NCI-H1105 treated with DMSO at 0.1 percent for 48 hours (cell line): ENCODE data around the gene CDC42BPA.
A peak's percentile ranks its signal among the peaks of the same experiment; 100 is the strongest.
"Not testable (repeated sequence)": the region's sequence is repeated elsewhere in the genome, so short reads cannot be mapped to it uniquely, and the experiment has no call there.

Experiments
- DNase-seq: peaks from one replicate; lab custom pipeline; 2025; lab: John Stamatoyannopoulos, UW

CDC42BPA gene

DNA sequence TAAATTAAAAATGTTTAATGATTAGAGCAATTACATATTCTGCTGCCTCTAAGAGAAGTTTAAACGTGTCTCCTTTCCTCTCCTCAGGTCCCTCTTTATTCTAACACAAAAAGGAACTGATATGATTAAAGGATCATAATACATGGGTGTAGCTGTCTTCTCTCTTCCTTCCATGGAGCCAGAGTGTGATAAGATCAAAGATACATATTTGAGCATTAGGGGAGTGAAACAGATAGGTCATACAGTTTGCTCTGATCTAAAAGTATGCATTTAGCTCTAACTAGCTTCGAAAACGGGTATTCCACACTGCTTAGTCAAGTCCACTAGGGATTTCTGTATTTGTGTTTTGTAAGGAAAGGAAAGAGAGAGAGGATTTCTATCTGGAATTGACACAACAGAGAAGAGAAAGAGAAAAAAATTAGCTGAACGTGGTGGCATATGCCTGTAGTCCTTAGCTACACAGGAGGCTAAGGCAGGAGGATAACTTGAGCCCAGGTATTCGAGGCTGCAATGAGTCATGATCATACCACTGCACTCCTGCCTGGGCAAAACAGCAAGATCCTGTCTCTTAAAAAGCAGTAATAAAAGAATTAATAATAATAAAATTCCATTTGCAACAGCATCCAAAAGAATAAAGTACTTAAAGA lies 63.1 kb downstream of the CDC42BPA start:
- DNase-seq: no peak

DNA sequence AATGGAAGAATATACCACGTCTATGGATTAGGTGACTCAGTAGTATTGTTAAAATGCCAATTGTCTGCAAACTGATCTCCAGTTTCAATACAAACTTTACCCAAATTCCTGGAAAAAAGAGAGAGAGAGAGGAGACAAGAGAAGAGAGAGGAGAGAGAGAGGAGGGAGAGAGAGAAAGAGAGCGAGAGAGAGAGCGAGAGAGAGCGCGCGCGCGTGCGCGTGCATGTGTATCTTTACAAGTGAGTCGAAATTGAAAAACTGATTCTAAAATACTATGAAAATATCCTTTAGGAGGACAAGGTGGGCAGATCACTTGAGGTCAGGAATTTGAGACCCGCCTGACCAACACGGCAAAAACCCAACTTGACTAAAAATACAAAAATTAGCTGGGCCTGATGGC lies 65.2 kb downstream of the CDC42BPA start:
- no peak for DNase-seq

DNA sequence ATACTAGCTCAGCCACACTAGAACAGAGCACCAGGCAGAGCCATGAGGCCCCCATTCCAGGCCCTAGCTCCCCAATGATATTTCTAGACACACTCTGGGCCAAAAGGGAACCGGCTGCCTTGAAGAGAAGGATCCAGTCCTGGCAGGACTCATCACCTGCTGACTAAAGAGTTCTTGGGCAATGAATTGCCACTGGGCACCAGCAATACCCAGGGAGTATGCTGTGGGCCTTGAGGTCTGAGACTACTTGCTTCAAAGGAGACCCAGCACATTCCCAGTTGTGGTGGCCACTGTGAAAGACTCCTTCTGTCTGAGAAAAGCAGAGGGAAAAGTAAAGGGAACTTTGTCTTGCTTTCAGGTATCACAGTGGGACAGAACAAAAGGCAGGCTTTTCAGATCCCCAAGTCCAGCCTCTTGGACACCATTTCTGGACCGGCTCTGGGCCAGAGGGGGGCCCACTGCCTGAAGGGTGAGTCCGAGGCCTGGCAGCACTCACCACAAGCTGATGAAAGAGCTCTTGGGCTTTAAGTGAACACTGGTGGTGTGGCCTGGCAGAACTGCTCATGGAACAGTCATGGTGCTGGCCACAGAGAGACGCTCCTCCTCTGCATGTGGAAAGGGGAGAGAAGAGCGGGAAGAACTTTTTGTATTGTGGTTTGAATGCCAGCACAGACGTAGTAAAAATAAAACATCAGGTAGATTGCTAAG lies 72.5 kb downstream of the CDC42BPA start:
- DNase-seq: no peak

DNA sequence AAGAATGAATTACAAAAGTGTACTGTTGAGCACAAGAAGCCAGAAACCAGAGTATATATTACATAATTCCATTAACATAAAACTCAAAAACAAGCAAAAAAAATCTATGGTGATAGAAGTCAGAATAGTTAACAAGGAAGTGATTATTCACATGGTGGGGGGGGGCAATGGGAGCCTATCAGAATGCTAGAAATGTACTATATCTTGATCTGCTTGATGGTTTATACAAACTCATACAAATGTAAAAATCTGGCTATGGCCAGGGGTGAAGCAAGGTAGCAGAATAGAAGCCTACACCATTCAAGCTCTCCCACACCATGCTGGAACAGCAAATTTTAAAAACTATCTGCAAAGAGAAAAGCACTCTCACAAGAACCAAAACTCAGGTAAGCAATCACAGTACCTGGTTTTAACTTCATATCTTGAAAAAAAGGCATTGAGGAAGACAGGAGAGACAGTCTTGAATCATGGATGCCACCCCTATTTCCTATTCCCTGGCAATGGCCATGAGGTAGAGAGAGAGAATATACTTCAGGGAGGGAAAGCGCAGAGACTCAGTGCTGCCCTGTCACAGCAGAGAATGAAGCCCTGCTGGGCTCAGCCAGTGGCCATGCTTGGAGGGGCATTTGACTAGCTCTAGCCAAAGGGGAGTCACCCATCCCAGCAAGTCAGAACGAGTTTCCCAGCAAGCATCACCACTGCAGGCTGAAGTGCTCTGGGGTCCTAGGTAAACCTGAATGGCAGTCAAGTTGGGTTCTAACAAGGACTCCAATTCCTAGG lies 73.8 kb downstream of the CDC42BPA start:
- no peak for DNase-seq

DNA sequence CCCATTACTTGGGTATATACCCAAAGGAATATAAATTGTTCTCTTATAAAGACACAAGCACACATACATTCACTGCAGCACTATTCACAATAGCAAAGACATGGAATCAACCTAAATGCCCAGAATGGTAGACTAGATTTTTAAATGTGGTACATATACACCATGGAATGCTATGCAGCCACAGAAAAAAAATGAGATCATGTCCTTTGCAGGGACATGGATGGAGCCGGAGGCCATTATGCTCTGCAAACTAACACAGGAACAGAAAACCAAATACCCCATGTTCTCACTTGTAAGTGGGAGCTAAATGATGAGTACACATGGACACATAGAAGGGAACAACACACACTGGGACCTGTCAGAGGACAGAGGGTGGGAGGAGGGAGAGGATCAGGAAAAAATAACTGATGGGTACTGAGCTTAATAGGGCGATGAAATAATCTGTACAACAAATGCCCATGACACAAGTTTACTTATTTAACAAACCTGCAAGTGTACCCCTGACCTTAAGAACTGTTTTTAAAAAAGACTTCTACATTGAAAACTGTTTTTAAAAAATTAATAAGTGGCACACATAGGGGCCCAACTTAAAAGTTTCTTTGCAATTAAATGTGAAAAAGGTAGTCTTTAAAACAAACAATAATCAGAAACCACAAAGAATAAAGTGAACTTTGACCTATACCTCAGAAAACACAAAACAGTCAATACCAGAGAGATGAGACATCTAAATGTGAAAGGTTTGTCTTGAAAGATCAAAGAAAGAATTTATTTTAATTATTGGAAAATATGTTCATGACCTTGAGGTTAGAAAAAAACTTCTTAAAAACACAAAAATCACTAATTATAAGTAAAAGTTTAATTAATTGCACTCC lies 75.2 kb downstream of the CDC42BPA start:
- no peak for DNase-seq

DNA sequence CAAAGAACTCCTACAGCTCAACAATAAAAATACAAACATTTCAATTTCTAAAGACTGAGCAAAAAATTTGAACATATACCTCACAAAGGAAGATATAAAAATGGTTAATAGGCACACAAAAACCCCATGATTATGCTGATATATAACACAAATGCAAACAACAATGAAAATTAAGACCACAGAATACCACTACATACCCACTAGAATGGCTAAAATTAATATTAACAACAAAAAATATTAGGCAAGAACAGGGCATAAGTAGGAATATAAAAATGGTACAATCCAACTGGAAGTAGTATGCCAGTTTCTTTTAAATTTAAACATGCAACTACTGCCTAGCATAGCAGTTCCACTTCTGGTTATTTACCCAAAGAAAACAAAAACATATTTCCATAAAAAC lies 77.3 kb downstream of the CDC42BPA start:
- DNase-seq: no peak

DNA sequence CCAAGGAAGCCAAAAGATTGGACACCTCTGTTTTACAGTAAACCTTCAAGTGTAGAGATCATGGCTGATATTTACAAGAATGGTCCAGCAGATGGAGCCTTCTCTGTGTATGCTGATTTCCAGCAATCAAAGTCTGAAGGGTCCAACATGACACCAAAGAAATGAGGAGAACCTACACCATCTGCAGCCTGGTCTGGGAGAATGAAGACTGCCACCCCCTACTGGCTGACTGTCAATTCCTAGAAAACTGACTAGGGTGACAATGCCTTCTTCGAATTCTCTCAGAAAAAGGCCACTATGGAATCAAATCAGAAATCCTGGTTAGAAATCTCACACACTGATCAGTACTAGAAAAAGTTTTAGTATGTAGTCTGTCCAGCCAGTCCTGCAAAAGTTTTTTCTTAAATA lies 83.3 kb downstream of the CDC42BPA start:
- DNase-seq: peak; percentile 17

DNA sequence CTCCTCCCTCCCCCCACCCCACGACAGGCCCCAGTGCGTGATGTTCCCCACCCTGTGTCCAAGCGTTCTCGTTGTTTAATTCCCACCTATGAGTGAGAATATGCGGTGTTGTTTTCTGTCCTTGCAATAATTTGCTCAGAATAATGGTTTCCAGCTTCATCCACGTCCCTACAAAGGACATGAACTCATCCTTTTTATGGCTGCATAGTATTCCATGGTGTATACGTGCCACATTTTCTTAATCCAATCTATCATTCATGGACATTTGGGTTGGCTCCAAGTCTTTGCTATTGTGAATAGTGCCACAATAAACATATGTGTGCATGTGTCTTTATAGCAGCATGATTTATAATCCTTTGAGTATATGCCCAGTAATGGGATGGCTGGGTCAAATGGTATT lies 87.2 kb downstream of the CDC42BPA start:
- not testable (repeated sequence) for DNase-seq

DNA sequence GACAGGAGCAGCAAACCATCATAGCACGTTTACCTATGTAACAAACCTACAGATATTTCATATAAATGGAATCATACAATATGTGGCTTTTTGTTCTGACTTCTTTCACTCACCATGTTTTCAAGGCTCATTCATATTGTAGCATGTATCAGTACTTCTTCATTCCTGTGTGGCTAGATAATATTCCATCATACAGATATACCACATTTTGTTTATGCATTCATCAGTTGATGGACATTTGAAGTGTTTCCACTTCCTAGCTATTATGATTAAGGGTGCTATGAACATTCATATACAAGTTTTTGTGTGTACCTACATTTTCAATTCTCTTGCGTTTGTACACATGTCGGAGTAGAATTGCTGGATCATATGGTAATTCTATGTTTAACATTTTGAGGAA lies 90.1 kb downstream of the CDC42BPA start:
- DNase-seq: no peak

DNA sequence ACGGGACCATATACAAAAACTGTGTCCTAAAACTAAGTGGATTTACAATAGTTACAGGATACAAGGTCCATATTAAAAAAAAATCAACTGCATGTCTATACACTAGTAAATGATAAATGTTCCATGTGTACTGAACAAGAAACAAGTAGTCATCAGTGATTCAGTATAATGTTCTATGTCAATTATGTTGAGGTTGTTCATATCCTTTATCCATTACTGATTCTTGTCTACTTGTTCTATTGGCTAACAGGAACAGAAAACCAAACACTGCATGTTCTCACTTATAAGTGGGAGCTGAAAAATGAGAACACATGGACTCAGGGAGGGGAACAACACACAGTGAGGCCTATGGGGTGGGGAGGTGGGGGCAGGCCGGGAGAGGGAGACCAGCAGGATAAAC lies 90.5 kb downstream of the CDC42BPA start:
- no peak for DNase-seq

DNA sequence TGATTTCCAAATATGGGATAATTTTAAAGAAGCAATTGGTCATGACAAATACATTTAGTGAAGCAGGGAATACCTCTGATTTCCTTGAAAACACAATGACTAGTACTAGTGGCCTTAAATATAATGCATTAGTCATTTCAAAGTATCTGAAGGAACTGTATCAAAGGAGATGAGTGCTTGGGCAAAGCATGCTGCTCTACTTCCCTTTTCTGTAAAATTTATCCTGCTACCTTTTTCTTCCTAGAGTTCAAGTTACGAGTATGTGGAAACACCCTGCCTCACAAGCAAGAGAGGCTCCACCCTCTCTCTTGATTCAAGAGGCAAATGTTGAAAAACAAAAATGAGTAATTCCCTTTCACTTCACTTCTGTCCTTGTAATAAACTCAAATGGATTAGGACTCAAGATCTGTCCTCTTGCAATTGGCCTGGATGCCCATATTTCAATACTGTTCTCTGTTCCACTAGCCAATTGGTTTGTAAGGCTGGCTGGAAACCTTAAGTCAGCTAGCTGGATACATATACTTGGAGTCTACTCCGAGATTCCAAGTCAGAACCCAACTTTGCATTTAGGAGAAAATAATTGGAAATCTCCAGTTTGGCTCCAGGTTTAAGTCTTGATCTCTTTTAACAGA lies 92.5 kb downstream of the CDC42BPA start:
- DNase-seq: no peak

DNA sequence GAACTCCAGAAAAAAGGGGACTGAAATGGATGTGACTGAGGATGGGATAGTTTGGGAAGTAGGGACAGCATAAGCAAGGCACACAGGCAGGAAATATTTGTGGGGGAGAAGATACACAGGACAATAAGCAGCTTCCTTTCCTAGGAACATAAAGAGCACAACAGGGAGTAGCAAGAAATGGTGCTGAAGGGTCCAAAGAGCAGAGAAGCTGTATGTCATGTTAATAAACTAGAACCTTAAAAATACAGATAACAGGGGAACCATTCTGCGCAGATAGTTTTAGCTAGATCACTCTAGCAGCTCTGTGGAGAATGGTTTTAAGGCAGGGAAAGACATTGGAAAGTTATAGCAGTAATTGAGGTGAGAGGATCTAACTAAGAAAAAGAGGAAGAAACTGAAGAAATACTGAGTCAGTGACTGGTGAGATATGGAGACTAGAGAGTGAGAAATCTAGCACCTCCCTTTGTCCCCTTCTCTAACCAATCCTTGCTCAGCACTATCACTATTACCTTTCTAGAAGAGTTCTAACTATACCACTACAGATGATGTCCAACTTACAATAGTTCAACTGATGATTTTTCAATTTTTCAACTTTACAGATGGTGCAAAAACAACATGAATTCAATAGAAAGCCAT lies 95.0 kb downstream of the CDC42BPA start:
- no peak for DNase-seq

DNA sequence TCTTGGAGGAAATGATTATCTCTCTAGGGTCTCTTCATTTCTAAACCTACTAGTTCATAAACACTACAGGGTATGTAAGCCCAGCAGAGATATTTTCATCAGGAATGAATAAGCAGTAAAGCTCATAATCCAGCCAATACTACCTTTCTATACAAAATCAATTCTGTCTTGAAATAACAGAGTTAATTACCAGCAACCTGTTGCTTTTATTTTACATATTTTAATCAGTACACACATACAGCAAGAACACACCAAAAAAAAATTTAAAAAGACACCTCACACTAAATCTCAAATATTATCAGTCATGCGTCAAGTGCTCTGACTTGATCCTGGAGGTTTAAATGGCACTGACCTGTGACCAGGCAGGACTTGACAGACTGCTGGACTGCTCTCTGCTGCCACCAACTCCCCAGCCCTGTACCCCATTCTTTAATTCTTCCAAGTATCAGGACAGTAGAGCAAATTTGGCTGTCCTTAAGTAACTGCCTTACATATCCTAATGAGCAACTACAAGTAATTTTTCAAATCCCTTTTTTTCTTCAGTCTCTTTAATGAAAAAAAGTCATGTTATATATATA lies 98.5 kb downstream of the CDC42BPA start:
- no peak for DNase-seq

DNA sequence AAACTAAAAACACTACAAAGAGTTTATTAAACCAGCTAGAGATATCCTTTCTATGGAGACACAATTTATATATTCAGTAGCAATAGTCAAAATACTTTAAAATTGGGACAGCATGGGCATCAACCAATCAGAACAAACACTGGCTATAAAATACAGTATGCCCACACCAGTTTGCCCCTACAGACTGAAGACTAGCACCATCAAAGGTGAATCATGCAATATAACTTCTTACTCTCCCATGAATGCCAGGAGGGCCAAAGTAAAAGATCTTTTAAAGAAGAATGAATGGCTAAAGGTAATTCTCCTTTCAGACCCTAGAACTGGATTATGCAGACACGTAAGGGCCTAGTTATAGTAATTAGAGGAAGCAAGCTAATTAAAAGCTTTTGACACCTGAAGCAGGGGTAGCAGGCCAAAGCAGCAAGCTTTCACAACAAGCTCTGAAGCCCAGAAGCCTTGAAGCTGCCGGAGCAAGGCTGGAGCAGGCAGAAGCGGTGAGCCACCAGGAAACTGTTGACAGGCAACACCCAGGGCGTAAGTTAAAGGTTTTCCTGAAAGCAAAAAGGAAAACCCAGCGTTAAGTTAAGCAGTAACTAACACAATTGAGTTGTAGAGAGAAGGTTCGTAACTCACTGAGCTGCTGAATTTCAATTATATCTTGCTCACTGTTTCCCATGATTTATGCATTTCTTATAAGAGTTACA lies 99.3 kb downstream of the CDC42BPA start:
- no peak for DNase-seq

DNA sequence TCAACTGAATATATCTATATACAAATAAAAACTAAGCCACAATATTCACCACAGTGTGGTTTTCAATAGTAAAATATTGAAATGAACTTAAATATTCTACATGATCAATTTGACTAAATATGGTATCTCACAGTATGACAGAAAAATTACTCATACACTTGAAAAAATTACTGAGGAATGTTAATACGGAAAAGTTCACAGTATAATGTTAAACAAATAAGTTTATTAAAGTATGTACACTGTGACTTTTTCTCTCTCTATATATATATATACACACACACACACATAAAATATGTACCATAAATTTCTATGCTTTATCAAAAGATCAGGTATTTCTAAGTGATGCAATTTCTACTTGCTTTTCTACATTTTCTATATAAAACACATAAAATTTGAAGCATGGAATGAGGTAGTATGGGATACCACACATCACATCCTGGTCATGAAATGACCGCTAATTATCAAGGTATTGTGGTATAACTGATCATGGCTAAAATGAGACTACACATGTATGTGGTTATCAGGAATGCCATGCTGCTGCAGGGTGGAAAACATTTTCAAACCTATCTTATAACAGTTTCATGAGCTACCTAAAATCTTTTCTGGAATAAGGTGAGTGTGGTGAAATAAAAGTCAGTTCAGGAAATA lies 102.3 kb downstream of the CDC42BPA start:
- no peak for DNase-seq

DNA sequence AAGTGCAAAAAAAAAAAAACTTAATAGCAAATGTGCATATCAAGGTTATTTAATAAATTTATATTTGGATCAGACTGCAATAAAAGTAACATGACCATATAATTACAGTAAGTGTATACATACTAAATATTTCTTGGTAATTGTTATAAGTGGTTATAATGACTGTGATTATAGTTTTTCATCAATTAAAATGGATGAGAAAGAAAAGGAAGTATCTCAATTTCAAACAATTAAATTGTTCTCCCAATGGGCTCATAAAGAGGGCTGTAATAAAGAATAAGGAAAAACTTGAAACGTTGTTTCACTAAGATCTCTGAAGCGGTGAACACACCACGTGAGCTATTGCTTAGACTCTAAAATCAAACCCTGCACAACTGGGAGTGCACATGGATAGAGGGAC lies 104.1 kb downstream of the CDC42BPA start:
- peak; percentile 79 for DNase-seq

DNA sequence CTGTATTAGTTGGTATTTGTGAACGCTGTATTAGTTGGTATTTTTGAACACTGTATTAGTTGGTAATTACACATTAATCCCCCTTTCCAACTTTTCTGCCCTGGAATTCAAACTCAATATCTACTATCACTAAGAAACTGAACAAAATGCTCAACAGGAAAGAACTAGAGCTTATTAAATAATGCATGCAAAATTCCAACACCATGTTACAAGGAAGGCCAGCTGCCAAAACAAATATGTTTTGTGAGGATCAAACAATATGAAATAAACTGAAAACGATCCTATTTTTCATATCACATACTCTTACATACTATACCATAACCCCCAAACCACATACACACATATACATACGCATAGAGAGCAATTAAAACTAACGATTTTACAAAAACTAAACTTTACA lies 104.9 kb downstream of the CDC42BPA start:
- no peak for DNase-seq

DNA sequence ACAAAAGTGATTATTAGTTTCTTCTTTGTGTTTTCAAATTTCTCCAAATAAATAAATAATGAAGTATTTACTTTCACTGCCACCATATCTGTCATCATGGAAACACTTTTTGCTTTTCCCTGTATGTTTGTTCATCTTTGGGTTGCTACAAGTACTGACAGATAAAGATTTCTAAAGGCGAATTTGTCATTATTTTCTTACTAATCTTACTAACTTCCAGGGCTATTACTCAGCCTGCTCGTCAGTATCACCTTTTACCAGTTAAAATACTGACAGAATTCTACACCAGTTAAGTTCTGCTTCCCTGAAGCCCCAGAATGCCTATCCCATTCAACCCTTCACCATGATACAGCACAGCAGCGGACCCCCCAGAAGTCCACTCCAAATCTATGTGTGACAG lies 106.1 kb downstream of the CDC42BPA start:
- no peak for DNase-seq

DNA sequence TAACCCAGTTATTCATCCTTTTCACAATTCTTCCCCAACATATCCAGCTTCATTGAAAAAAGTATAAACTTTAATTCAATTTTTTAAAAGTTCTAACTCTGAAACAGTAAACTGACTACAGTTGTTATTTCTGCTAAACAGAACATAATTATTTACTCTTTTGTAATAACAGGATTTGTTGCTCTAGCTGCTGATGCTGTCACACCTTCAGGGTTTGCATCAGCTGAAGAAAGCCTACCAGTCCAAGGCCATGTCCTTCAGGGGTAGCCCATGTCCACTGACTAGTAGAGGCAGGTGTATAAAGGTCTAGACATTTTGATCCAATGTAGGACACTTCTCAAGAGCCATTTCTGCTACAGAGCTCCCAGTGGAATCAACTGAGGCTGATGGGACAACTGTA lies 107.7 kb downstream of the CDC42BPA start:
- no peak for DNase-seq

DNA sequence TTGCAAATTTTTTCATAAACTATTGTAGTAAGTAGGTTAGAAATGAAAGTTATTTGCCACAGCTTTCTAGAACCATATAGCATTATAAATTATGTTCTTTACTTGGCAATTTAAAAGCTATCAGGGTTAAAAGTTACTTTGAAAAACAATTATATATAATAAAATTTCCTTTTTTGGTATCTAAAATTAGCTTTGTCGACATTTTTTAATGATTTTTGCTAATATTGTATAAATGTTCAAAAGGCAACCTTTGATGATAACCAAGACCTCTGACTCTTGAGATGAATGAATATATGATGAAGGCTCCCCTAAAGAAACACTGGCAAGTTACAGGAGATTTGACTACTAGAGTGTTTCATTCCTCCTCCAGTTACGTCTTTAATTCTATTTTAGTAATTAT lies 121.2 kb downstream of the CDC42BPA start:
- DNase-seq: no peak
